H9 (cell line): ENCODE results near the gene LIPE. TPM values are rescaled to one million over a fixed set of nuclear protein-coding genes. Genes with fewer than 3 reads are reported as not detected.

Experiments used
- DNase-seq: peaks from one replicate; pipeline ENCODE4 v3.0.0-alpha.2; 2017
- H2AFZ ChIP-seq: one replicate; pipeline ENCODE4 v1.6.1; 2013; ENCODE audit warnings: mild to moderate bottlenecking, low read length, control low read depth, moderate library complexity
- H2AK5ac ChIP-seq: 2 replicates; pipeline ENCODE4 v1.6.1; 2013; ENCODE audit warnings: low read length, control low read depth, mixed read lengths; ENCODE audit not compliant: insufficient read length
- H2BK120ac ChIP-seq: one replicate; pipeline ENCODE4 v1.6.1; 2013; ENCODE audit warnings: low read depth, mild to moderate bottlenecking, low read length, control low read depth, inconsistent platforms; ENCODE audit not compliant: poor library complexity, severe bottlenecking
- H2BK12ac ChIP-seq: 2 replicates; pipeline ENCODE4 v1.6.1; 2013; ENCODE audit warnings: low read length, control low read depth, mixed read lengths, low read depth; ENCODE audit not compliant: insufficient read length
- H2BK15ac ChIP-seq: 2 replicates; pipeline ENCODE4 v1.6.1; 2013; ENCODE audit warnings: low read depth, low read length, control low read depth
- H2BK20ac ChIP-seq: one replicate; pipeline ENCODE4 v1.6.1; 2013; ENCODE audit warnings: low read depth, mild to moderate bottlenecking, low read length, control low read depth, inconsistent platforms; ENCODE audit not compliant: poor library complexity, severe bottlenecking
- H2BK5ac ChIP-seq: 2 replicates; pipeline ENCODE4 v1.6.1; 2013; ENCODE audit warnings: low read length, control low read depth, mixed read lengths; ENCODE audit not compliant: insufficient read length
- H3K14ac ChIP-seq: 2 replicates; pipeline ENCODE4 v1.6.1; 2013; ENCODE audit warnings: low read length, control low read depth; ENCODE audit not compliant: insufficient read depth
- H3K18ac ChIP-seq: 2 replicates; pipeline ENCODE4 v1.6.1; 2013; ENCODE audit warnings: low read depth, mild to moderate bottlenecking, mixed read lengths, low read length, control low read depth; ENCODE audit not compliant: insufficient read length
- H3K23ac ChIP-seq: 2 replicates; pipeline ENCODE4 v1.6.1; 2013; ENCODE audit warnings: low read length, control low read depth, mixed read lengths, low read depth; ENCODE audit not compliant: insufficient read length
- H3K23me2 ChIP-seq: 2 replicates; pipeline ENCODE4 v1.6.1; 2013; ENCODE audit warnings: low read depth, mild to moderate bottlenecking, mixed read lengths, low read length, control low read depth; ENCODE audit not compliant: insufficient read length, poor library complexity, severe bottlenecking
- H3K27ac ChIP-seq: 2 replicates; pipeline ENCODE4 v1.5.1; 2013; ENCODE audit warnings: low read length, control low read depth, mixed read lengths, low read depth; ENCODE audit not compliant: insufficient read length
- H3K27me3 ChIP-seq: 2 replicates; pipeline ENCODE4 v1.6.1; 2013; ENCODE audit warnings: low read length, control low read depth, inconsistent platforms; ENCODE audit not compliant: insufficient read depth
- H3K4ac ChIP-seq: 2 replicates; pipeline ENCODE4 v1.6.1; 2013; ENCODE audit warnings: low read depth, mild to moderate bottlenecking, control low read depth, inconsistent platforms, low read length, moderate library complexity
- H3K4me1 ChIP-seq: 2 replicates; pipeline ENCODE4 v1.6.1; 2013; ENCODE audit warnings: low read length, control low read depth, inconsistent platforms; ENCODE audit not compliant: insufficient read depth
- H3K4me2 ChIP-seq: 2 replicates; pipeline ENCODE4 v1.6.1; 2013; ENCODE audit warnings: low read length, control low read depth, mixed read lengths; ENCODE audit not compliant: insufficient read length, insufficient read depth
- H3K56ac ChIP-seq: 2 replicates; pipeline ENCODE4 v1.6.1; 2013; ENCODE audit warnings: low read depth, mild to moderate bottlenecking, mixed read lengths, low read length, control low read depth; ENCODE audit not compliant: insufficient read length
- H3K79me1 ChIP-seq: 2 replicates; pipeline ENCODE4 v1.6.1; 2013; ENCODE audit warnings: low read depth, mild to moderate bottlenecking, moderate library complexity, low read length, control low read depth, inconsistent platforms; ENCODE audit not compliant: insufficient read depth, poor library complexity, severe bottlenecking
- H3K79me2 ChIP-seq: 2 replicates; pipeline ENCODE4 v1.6.1; 2013; ENCODE audit warnings: low read length, control low read depth, inconsistent platforms; ENCODE audit not compliant: insufficient read depth
- H3K9ac ChIP-seq: 2 replicates; pipeline ENCODE4 v1.6.1; 2013; ENCODE audit warnings: low read length, control low read depth, mixed read lengths; ENCODE audit not compliant: insufficient read length; ENCODE audit errors: extremely low read depth
- H3K9me3 ChIP-seq: one replicate; pipeline ENCODE4 v1.6.1; 2013; ENCODE audit warnings: low read depth, low read length, inconsistent platforms; ENCODE audit not compliant: control insufficient read depth
- H3T11ph ChIP-seq: one replicate; pipeline ENCODE4 v1.6.1; 2013; ENCODE audit warnings: mild to moderate bottlenecking, low read length, control low read depth, inconsistent platforms
- H4K20me1 ChIP-seq: one replicate; pipeline ENCODE4 v1.6.1; 2013; ENCODE audit not compliant: control insufficient read depth, insufficient read length, insufficient read depth
- H4K5ac ChIP-seq: 2 replicates; pipeline ENCODE4 v1.6.1; 2013; ENCODE audit warnings: low read depth, mild to moderate bottlenecking, mixed read lengths, low read length, control low read depth; ENCODE audit not compliant: insufficient read length
- H4K8ac ChIP-seq: replicated peaks from 2 replicates; pipeline ENCODE4 v1.6.1; 2013; ENCODE audit warnings: low read length, control low read depth, mixed read lengths, low read depth; ENCODE audit not compliant: insufficient read length
- H4K91ac ChIP-seq: 2 replicates; pipeline ENCODE4 v1.6.1; 2013; ENCODE audit warnings: low read depth, mild to moderate bottlenecking, moderate library complexity, mixed read lengths, low read length, control low read depth; ENCODE audit not compliant: insufficient read length
- H3K27ac Mint-ChIP-seq, 3 experiments: 2 replicates in 2 of 3; 3 replicates in 1 of 3; pipeline ENCODE4 v1.8.0; 2020 to 2021; ENCODE audit warnings: mixed read lengths in 3 of 3, mild to moderate bottlenecking in 1 of 3, moderate library complexity in 1 of 3
- H3K27me3 Mint-ChIP-seq: 2 replicates; pipeline ENCODE4 v1.8.0; 2021; ENCODE audit warnings: low read depth, mild to moderate bottlenecking, moderate library complexity, mixed read lengths
- H3K36me3 Mint-ChIP-seq, 3 experiments: 2 replicates in 2 of 3; 3 replicates in 1 of 3; pipeline ENCODE4 v1.8.0; 2020 to 2021; ENCODE audit warnings: low read depth in 3 of 3, mixed read lengths in 3 of 3; ENCODE audit not compliant: insufficient read depth in 1 of 3
- H3K4me1 Mint-ChIP-seq, 2 experiments: 2 replicates each; pipeline ENCODE4 v1.8.0; 2020; ENCODE audit warnings: mixed read lengths in 2 of 2
- H3K4me3 Mint-ChIP-seq, 2 experiments: 2 replicates in 1 of 2; 3 replicates in 1 of 2; pipeline ENCODE4 v1.8.0; 2020 to 2021; ENCODE audit warnings: mild to moderate bottlenecking in 2 of 2, mixed read lengths in 2 of 2, moderate library complexity in 1 of 2
- H3K9me3 Mint-ChIP-seq, 2 experiments: 2 replicates in 1 of 2; 3 replicates in 1 of 2; pipeline ENCODE4 v1.8.0; 2020; ENCODE audit warnings: mild to moderate bottlenecking in 2 of 2, mixed read lengths in 2 of 2, moderate library complexity in 1 of 2
- CTCF ChIP-seq: fragments of 200-600 bp; sonication (generic); conservative IDR thresholded peaks from 3 replicates; pipeline ENCODE4 v1.8.0; 2021; ENCODE audit warnings: antibody characterized with exemption, mild to moderate bottlenecking
- WGBS: extraction: QIAGEN DNeasy Blood & Tissue Kit; methylation state at CpG from one replicate; pipeline ENCODE4 v1.1.7; 2013; ENCODE audit warnings: missing lambda C conversion rate, low lambda C conversion rate, mixed read lengths; ENCODE audit not compliant: insufficient read length; ENCODE audit errors: extremely low coverage; 5-methylcytosine and 5-hydroxymethylcytosine counted together
- total RNA-seq: library from RNA; stranded (reverse); gene quantifications from 2 replicates; pipeline ENCODE4 v1.2.1, GENCODE V29; 2021

Gene LIPE
- total RNA-seq, 1 experiment from 2014 or later = 6.3 TPM

- Histone ChIP-seq H3K27ac (no peak overlapping the region), H2AK5ac (no peak overlapping the region), H3K4ac (no peak overlapping the region), H2BK20ac (no peak overlapping the region), H2BK15ac (no peak overlapping the region), H3K18ac (no peak overlapping the region), H3K9ac (no peak overlapping the region), H3K56ac (no peak overlapping the region), H3K23me2 (no peaks in the 10 kb centered on the region), H3K4me2 (no peak overlapping the region), H4K5ac (no peak overlapping the region), H4K20me1 (no peaks in the 10 kb centered on the region), H3K27me3 (no peaks in the 10 kb centered on the region), H2BK12ac (no peak overlapping the region), H3K9me3 (no peaks in the 10 kb centered on the region), H3T11ph (no peak overlapping the region), H3K4me1 (peaks cover 3% of the 10 kb centered on the region; the same call in 1 of the 2 replicates), H2AFZ (no peak overlapping the region), H3K14ac (no peak overlapping the region), H4K91ac (no peak overlapping the region), H3K23ac (no peak overlapping the region), H3K79me2 (no peaks in the 10 kb centered on the region), H3K79me1 (no peaks in the 10 kb centered on the region), H2BK5ac (no peak overlapping the region), H4K8ac (no peak overlapping the region), H2BK120ac (no peak overlapping the region)
- DNase-seq = no peak
- Mint-ChIP-seq H3K27me3 (peaks cover 2% of the 10 kb centered on the region; the same call in 1 of the 2 replicates), H3K9me3 (peaks cover 0 to 3% of the 10 kb centered on the region in 2 experiments; a peak in 2 of 5 replicates), H3K36me3 (peaks cover 2 to 18% (median 3%) of the 10 kb centered on the region in 3 experiments; a peak in 5 of 7 replicates), H3K4me1 (peaks cover 32 to 36% of the 10 kb centered on the region in 2 experiments), H3K4me3 (no peak overlapping the region), H3K27ac (no peak overlapping the region)
- no CpG with 5 or more reads among the region's 2 CpGs for WGBS
- TF ChIP-seq CTCF = no peak
Observed at GRCh38 chr19:42459926-42460325, 32.7 kb upstream of the LIPE start.
